Activated naive CD8-positive, alpha-beta T cell treated with anti-CD3 and anti-CD28 coated beads, Interleukin-2, amount 50 U/mL, for 24 hours (primary cell): ENCODE results near the gene SUMO3.
A peak's percentile ranks its signal among the peaks of the same experiment; 100 is the strongest.

Experiments used
- ATAC-seq: fragments of 150-1000 bp; cut with Tn5 transposase; one replicate; pipeline ENCODE4 v1.10.0; 2021
- DNase-seq: peaks from one replicate; pipeline ENCODE4 v3.0.0; 2021
- H3K27ac Mint-ChIP-seq: one replicate; pipeline ENCODE4 v1.8.0; 2021; ENCODE audit warnings: mild to moderate bottlenecking, mixed read lengths
- H3K27me3 Mint-ChIP-seq: one replicate; pipeline ENCODE4 v1.8.0; 2021; ENCODE audit warnings: mixed read lengths
- H3K36me3 Mint-ChIP-seq: one replicate; pipeline ENCODE4 v1.8.0; 2021; ENCODE audit warnings: low read depth, mixed read lengths
- H3K4me1 Mint-ChIP-seq: one replicate; pipeline ENCODE4 v1.8.0; 2021; ENCODE audit warnings: mixed read lengths
- H3K4me3 Mint-ChIP-seq: one replicate; pipeline ENCODE4 v1.8.0; 2021; ENCODE audit warnings: mild to moderate bottlenecking, moderate library complexity, mixed read lengths
- H3K9me3 Mint-ChIP-seq: one replicate; pipeline ENCODE4 v1.8.0; 2021; ENCODE audit warnings: mixed read lengths

SUMO3 gene

DNA sequence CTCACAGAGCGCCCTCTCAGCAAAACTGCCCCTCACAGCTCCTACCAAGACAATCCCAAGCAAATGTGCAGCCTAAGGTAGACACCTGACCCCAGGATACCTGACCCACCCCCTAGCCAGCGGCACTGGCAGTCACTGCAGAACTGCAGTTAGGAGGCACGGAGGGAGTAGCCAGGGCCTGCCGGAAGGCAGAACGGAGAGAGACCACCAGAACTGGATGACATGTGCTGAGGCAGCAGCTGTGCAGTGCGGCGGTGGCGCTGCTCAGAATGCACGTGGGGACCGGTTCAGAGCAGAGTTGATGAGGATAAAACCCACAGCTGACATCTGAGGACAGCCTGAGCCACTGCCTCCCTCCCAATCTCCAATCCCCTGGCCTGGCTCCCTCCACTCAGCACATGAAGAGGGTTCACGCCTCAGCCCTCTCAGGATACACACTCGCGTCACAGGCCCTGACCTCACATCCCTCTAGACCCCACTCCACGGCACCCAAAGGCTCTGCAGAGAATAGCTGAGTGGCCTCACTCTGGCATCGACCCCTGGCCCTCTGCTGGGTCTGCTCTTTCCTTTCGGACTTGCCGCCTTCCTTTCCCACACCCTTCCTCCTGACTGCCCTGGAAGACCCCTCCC lies 45.9 kb downstream of the SUMO3 start:
- Mint-ChIP-seq H3K27me3 (no peaks in the 10 kb centered on the region), H3K36me3 (peaks cover 48% of the 10 kb centered on the region), H3K4me3 (no peak overlapping the region), H3K9me3 (no peaks in the 10 kb centered on the region), H3K4me1 (no peaks in the 10 kb centered on the region), H3K27ac (no peak overlapping the region)
- DNase-seq (no peak), ATAC-seq (no peak)

DNA sequence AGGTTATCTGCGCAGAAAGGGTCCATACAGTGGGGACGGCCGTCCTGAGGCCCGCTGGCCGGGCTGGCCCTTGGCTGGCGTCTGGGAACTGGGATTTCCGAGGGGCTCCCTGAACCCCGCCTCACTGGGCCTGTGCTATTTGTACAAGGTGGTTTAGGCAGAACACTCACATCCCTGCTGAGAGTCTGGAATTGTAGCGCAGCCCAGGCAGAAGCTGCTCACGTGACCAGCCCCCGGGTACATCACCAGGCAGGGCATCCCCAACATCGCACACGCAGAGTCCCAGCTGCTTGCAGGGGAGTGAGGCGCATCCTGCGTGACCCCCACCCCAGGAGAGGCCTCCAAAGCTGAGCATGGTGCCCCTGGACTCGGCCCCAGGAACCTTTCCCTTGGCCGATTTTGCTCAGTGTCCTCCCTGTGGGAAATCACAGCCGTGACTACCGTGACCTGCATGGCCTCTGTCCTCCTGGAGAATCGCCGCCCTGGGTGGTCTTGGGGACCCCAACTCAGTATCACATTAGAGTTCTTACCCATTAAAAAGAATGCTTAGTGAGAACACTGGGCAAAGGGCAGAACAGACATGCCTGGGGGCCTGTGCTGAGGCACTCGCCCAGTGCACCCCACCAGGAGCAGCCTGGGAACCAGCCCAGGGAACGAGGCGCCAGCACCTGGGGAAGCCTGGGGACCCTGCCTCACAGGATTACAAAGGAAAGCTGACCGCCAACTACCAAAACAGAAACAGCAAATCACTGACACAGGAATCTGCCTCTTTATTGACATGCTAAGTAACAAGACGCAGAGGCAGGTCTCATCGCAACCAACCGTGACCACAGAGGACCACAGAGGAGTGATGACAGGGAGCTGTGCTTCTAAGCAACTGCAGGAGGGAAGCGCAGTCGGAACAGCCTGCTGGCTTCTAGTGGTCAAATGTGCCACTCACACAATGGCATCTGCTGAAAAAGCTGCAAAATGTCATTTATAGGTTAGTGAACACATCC lies 49.7 kb downstream of the SUMO3 start:
- Mint-ChIP-seq H3K27ac (no peak overlapping the region), H3K27me3 (no peaks in the 10 kb centered on the region), H3K4me3 (no peak overlapping the region), H3K9me3 (no peaks in the 10 kb centered on the region), H3K4me1 (peaks cover 16% of the 10 kb centered on the region), H3K36me3 (peaks cover 32% of the 10 kb centered on the region)
- ATAC-seq (no peak), DNase-seq (no peak)

DNA sequence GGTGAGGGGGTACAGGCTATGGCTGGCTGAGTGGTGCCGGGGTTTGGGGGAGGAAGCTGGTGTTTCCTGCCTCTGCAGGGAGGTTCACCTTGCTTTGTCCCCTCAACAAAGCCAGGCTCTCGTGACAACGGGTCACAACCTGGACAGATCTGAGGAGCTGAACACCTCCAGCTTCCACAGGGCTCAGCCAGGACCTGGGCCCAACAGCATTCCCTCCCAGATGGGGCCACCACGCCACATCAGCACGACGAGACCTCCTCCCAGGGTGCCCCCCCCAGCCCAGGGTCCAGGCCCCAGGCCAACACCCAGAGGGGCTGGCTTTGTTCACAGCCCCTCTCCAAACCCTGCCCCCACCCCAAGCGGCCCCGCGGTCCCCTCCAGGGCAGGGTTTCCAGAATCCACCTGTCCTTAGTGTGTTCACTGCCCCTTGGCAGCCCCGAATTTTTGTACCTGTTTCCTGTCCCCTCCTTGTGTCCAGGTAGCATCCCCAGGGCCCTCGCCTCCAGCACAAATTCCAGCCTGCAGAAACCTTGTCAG lies 51.0 kb downstream of the SUMO3 start:
- ATAC-seq = no peak
- no peak overlapping the region for H3K4me3 Mint-ChIP-seq
- H3K27ac Mint-ChIP-seq = no peak overlapping the region
- peaks cover 16% of the 10 kb centered on the region for H3K4me1 Mint-ChIP-seq
- H3K9me3 Mint-ChIP-seq = no peaks in the 10 kb centered on the region
- no peak for DNase-seq
- no peaks in the 10 kb centered on the region for H3K27me3 Mint-ChIP-seq
- peaks cover 27% of the 10 kb centered on the region for H3K36me3 Mint-ChIP-seq

DNA sequence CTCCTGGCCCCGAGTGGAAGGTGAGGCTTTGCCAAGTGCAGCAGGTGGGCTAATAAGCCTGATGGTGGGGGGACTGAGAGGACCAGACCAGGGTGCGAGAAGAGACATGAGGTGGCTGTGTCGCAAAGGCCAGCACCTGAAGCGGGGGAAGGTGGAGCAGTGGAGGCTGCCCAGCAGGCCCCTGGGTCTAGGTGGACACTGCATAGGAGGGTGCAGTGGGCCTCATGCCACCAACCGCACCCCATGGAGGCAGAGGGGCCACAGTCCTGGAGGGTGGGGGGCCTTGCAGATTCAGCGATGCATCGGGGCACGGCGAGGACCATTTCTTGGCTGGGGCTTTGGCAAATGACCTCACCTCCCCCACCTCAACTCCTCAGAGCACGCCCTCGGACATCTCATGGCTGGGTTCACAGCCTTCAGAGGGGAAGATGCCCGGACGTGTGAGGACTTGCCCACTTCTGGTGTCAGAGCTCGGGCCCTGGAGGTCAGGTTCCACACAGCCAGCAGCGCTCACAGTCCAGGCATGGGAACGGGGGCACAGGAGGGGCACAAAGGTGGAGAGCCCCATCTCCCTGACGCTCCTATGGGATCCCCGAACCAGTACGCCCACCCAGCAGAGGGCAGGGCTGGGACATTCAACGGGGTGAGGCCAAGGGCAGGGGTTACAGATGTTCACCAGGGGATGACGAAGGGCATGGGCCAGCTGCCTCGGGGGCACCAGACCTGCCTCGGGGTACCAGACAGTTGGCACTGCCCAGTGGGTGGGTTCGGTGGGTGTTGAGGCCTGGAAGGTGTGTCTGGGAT lies 51.6 kb downstream of the SUMO3 start:
- peaks cover 22% of the 10 kb centered on the region for H3K36me3 Mint-ChIP-seq
- no peak for ATAC-seq
- no peaks in the 10 kb centered on the region for H3K9me3 Mint-ChIP-seq
- no peaks in the 10 kb centered on the region for H3K27me3 Mint-ChIP-seq
- DNase-seq = no peak
- no peak overlapping the region for H3K4me3 Mint-ChIP-seq
- H3K27ac Mint-ChIP-seq = no peak overlapping the region
- peaks cover 16% of the 10 kb centered on the region for H3K4me1 Mint-ChIP-seq

DNA sequence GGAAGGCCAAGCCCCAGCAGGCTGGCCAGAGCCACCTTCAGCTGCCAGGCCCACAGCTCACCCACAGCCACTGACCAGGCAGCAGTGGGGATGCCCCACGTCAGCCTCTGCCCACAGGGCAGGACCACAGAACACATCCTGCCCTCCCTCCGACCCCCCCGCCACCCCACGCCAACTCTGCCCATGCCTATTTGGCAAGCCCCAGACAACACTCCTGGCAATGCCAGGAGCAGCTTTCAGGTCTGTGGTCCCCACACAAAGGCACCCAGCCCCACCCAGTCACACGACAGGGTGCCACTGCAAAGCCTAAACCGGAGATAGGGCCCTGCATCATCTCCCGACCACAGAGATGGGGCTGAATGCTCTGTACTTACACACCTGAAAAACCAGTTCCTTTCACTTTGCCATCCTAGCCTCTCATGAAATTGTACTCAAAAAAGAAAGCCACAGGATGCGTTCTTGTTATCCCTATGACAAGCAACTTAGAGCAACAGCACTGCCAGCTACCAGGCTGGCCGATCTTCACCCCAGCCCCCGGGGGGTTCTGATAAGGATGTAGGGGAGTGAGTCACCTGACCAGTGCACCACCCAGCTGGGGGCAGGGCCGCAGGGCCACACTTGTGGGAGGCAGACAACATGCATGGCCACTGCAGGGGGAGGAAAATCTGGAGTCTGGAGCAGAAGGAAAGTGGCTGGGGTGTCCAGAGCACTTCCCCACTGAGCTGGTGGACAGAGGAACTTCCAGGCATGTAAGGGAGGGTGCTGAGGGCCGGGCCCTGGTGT lies 52.4 kb downstream of the SUMO3 start:
- Mint-ChIP-seq H3K9me3 (no peaks in the 10 kb centered on the region), H3K27me3 (no peaks in the 10 kb centered on the region), H3K36me3 (peaks cover 14% of the 10 kb centered on the region), H3K4me1 (peaks cover 16% of the 10 kb centered on the region), H3K27ac (no peak overlapping the region), H3K4me3 (no peak overlapping the region)
- ATAC-seq (peak; percentile 47), DNase-seq (no peak)

DNA sequence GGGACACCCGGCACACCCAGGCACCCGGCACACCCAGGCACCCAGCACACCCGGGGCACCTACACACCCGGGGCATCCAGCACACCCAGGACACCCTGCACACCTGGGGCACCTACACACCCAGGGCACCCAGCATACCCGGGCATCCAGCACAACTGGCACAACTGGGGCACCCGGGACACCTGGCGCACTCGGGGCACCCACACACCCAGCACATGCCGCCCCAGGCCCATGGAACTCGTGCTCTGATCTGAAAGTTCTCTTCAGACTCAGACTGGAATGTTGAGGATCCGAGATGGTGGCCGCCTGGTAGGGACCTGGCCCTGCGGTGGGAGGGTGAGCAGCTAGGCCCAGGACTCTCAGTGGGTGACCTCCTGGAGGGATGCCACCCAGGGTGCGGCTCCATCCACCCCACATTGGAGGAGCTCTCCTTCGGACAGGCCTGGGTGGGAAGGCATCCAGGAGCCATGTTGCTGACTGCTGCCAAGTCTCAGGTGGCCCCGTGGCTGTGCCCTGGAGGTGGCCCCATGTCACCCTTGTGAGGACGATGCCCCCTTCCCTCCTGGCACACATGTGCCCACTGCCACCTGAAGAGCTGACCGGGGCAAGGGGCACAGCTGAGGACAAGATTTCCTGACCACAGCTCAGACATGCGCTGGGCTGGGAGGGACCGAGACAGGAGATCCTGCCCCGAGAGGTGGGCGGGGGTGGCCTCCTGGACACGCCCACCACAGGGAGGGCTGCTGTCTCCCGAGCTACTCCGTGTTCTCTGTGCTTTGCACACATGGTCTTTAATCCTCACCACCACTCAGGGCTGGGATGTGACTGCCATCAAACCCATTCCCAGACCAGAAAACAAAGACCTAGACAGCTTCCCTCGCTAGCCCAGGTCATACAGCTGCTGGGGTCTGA lies 53.3 kb downstream of the SUMO3 start:
- DNase-seq (no peak), ATAC-seq (no peak)
- peaks cover 9% of the 10 kb centered on the region for H3K36me3 Mint-ChIP-seq
- no peaks in the 10 kb centered on the region for H3K9me3 Mint-ChIP-seq
- H3K27me3 Mint-ChIP-seq = no peaks in the 10 kb centered on the region
- H3K4me1 Mint-ChIP-seq = peaks cover 16% of the 10 kb centered on the region
- H3K4me3 Mint-ChIP-seq = no peak overlapping the region
- no peak overlapping the region for H3K27ac Mint-ChIP-seq

DNA sequence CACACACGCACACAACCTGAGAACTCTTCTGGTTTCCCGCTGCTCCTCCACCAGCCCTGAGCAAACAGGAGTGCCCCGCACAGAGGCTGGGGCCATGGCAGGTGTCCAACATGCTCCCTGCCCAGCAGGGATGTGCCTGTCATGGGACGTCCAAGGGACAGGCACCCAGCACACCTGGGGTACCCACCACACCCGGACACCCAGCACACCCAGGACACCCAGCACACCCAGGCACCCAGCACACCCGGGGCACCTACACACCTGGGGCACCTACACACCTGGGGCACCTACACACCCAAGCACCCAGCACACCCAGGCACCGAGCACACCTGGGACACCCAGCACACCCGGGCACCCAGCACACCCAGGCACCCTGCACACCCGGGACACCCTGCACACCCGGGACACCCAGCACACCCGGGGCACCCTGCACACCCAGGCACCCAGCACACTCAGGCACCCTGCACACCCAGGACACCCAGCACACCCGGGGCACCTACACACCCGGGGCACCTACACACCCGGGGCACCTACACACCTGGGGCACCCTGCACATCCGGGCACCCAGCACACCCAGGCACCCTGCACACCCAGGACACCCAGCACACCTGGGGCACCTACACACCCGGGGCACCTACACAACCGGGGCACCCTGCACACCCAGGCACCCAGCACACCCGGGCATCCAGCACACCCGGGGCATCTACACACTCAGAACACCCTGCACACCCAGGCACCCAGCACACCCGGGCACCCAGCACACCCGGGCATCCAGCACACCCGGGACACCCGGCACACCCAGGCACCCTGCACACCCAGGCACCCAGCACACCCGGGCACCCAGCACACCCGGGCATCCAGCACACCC lies 54.2 kb downstream of the SUMO3 start:
- Mint-ChIP-seq H3K9me3 (no peaks in the 10 kb centered on the region), H3K4me1 (peaks cover 16% of the 10 kb centered on the region), H3K4me3 (no peak overlapping the region), H3K36me3 (peaks cover 4% of the 10 kb centered on the region), H3K27me3 (no peaks in the 10 kb centered on the region), H3K27ac (no peak overlapping the region)
- DNase-seq (no peak), ATAC-seq (no peak)

DNA sequence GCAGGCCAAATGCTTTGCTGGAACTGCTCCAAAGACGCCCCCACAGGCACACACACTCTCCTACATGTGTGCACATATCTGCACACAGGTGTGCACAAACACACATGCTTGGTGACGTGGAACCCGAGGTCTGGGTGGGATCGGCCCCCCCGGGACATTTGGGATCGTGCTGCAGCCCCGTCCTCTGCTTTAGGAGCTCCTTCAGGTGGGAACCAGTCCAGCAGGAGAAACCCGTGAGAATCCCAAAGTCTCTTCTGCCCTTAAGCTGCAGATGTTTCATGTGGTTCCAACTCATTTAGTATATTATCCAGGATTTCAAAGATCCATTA lies 54.8 kb downstream of the SUMO3 start:
- Mint-ChIP-seq H3K4me3 (no peak overlapping the region), H3K27ac (no peak overlapping the region)

DNA sequence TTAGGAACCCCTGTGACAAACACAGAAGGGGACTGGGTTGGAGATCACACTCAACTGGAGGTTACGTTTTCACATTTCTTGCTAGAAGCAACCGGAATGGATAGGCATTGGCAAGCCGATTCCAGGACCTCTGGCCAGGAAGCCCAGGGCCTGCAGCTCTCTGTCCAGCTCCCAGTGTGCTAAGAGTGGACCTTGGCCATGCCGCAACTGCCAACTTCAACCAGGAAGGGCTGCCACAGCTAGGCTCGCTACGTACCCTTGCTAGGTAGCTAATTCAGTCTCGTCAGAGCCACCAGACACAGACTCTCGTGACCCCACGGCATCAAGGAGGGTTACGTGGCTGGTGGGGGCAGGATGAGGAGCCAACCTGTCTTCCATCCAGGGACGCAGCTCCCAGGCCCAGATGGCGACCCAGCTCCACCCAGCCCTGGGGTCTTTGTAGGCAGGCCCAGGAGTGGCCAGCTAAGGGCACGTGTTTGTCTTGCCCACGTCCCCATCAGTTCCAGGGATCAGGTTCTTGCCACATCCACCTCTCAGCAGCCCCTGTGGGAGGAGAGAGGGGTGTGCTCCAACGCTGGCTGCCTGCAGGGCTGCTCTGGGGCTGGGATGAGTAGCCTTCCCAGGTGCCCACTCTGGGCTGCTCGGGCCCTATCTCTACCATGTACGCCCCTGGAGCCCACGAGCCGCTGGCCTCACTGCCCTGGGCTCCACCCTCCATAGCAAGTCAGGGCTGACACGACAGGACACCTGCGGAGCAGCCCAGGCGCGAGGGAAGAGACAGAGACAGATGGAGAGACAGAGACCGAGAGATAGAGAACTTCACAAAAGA lies 55.4 kb downstream of the SUMO3 start:
- H3K27ac Mint-ChIP-seq = no peak overlapping the region
- H3K27me3 Mint-ChIP-seq = no peaks in the 10 kb centered on the region
- no peak for ATAC-seq
- H3K36me3 Mint-ChIP-seq = no peaks in the 10 kb centered on the region
- peaks cover 16% of the 10 kb centered on the region for H3K4me1 Mint-ChIP-seq
- H3K9me3 Mint-ChIP-seq = no peaks in the 10 kb centered on the region
- H3K4me3 Mint-ChIP-seq = no peak overlapping the region
- DNase-seq = no peak

More for the DNA sequence above, 54.8 kb downstream of the SUMO3 start:
- ATAC-seq (no peak), DNase-seq (no peak)
- Mint-ChIP-seq H3K4me1 (peaks cover 16% of the 10 kb centered on the region), H3K27me3 (no peaks in the 10 kb centered on the region), H3K36me3 (no peaks in the 10 kb centered on the region), H3K9me3 (no peaks in the 10 kb centered on the region)

DNA sequence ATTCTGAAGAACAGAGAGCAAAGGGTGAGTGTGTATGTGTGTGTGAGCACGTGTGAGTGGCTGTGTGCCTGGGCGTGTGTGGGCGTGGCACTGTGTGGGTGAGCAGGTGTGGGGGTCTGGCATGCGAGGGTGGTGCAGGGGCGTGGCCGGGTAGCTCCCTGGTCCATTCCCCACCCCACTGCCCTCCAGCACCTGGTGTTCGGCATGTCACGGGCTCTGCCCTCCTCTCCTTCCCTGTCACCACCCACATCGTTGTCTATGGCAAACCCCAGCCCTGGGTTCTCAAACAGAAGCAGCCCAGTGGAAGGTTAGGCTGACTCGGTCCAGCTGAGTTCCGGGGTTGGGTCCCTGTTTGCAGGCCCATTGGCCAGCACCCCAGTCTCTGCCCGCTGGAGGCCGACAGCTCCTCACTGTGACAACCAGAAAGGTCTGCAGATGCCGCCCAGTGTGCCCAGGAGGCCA lies 56.1 kb downstream of the SUMO3 start:
- ATAC-seq = no peak

DNA sequence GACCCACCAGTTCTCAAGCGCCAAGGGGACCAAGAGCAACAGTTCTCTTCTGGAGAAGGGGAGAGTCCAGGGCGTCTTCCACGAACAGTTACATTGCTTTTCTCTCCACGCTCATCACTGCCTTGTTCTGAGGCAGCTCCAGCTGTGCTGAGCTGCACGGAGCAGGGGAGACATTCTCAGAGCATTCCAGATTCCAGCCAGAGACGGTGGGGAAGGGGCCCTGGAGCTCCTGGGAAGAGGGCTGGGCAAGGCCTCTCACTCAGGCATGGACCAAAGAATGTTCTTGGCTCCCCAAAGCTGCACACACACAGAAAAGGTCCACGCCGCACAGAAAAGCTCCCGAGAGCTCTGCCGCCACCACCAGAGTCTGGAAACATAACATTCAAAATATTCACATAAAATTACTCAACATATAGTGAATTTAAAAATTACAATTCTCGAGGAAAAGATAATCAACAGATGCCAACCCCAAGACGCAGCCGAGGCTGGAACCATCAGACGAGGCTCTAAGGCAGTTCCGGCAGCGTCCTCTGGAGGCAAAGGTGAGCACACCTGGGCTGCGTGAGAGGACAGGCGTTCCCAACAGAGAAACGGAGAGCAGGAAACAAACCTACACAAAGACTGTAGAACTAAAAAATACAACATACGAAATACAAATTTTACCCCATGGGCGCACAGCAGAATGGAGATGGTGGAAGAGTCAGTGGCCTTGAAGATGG lies 56.7 kb downstream of the SUMO3 start:
- Mint-ChIP-seq H3K36me3 (no peaks in the 10 kb centered on the region), H3K27ac (no peak overlapping the region), H3K4me3 (no peak overlapping the region), H3K4me1 (peaks cover 13% of the 10 kb centered on the region), H3K27me3 (no peaks in the 10 kb centered on the region), H3K9me3 (no peaks in the 10 kb centered on the region)
- DNase-seq (no peak), ATAC-seq (no peak)

More for the DNA sequence above, 56.1 kb downstream of the SUMO3 start:
- Mint-ChIP-seq H3K36me3 (no peaks in the 10 kb centered on the region), H3K4me3 (no peak overlapping the region), H3K27me3 (no peaks in the 10 kb centered on the region), H3K27ac (no peak overlapping the region), H3K9me3 (no peaks in the 10 kb centered on the region), H3K4me1 (peaks cover 16% of the 10 kb centered on the region)
- no peak for DNase-seq
